Measurements from ENCODE around the gene SLC17A8. TPM values are rescaled to one million over a fixed set of nuclear protein-coding genes. Genes with fewer than 3 reads are reported as not detected.

The SLC17A8 gene
- total and polyA plus RNA-seq, 12 donors, result 0.09 to 0.85 (median 0.41) TPM; not detected in 4

- WGBS, 4 donors, result 83 to 96% (median 90%) methylated on average over 1 of the region's 1 CpG
- Histone ChIP-seq H3K27me3 (no peaks in the 10 kb centered on the region), H3K4me1 (replicated peaks in 1 of 2) (no peaks in the 10 kb centered on the region), H3K9me3 (replicated peaks in 1 of 3) (no peaks in the 10 kb centered on the region), H3K4me3 (no peak overlapping the region), H3K27ac (no peak overlapping the region), H3K36me3 (replicated peaks in 1 of 2) (no peaks in the 10 kb centered on the region)
- intact Hi-C loops (cut with DNase I), result no loop called here
- TF ChIP-seq CTCF (IDR thresholded peaks at IDR 0.05) (no peak), POLR2A (IDR thresholded peaks at IDR 0.05) (no peak)
- DNase-seq, result no peak
Observed at GRCh38 chr12:100368066-100368465, 11.2 kb downstream of the SLC17A8 start.

GRCh38 chr12:100371146-100371545, 14.3 kb downstream of the SLC17A8 start:
- no peak overlapping the region for H3K27ac ChIP-seq
- no peaks in the 10 kb centered on the region for H3K9me3 ChIP-seq (replicated peaks in 1 of 3)
- H3K4me1 ChIP-seq (replicated peaks in 1 of 2), result no peaks in the 10 kb centered on the region
- H3K4me3 ChIP-seq, result no peak overlapping the region
- no peak for DNase-seq
- no peak for TF ChIP-seq CTCF (IDR thresholded peaks at IDR 0.05)
- no peak for TF ChIP-seq POLR2A (IDR thresholded peaks at IDR 0.05)
- H3K27me3 ChIP-seq, result no peaks in the 10 kb centered on the region
- 78 to 90% (median 84%) methylated on average over 6 of the region's 6 CpGs for WGBS, 4 donors
- H3K36me3 ChIP-seq (replicated peaks in 1 of 2), result no peaks in the 10 kb centered on the region
- intact Hi-C loops (cut with DNase I), result no loop called here

GRCh38 chr12:100372853-100373640, 16.2 kb downstream of the SLC17A8 start:
- H3K36me3 ChIP-seq (replicated peaks in 1 of 2), result no peaks in the 10 kb centered on the region
- intact Hi-C loops (cut with DNase I), result no loop called here
- no peak overlapping the region for H3K27ac ChIP-seq
- TF ChIP-seq POLR2A (IDR thresholded peaks at IDR 0.05), result no peak
- no peak for TF ChIP-seq CTCF (IDR thresholded peaks at IDR 0.05)
- H3K4me3 ChIP-seq, result no peak overlapping the region
- 55 to 64% (median 58%) methylated on average over 11 of the region's 11 CpGs for WGBS, 4 donors
- no peaks in the 10 kb centered on the region for H3K27me3 ChIP-seq
- H3K4me1 ChIP-seq (replicated peaks in 1 of 2), result no peaks in the 10 kb centered on the region
- H3K9me3 ChIP-seq (replicated peaks in 1 of 3), result no peaks in the 10 kb centered on the region
- no peak for DNase-seq

GRCh38 chr12:100375038-100375735, 18.3 kb downstream of the SLC17A8 start:
- Histone ChIP-seq H3K36me3 (replicated peaks in 1 of 2) (no peaks in the 10 kb centered on the region), H3K27ac (no peak overlapping the region), H3K4me3 (no peak overlapping the region), H3K27me3 (no peaks in the 10 kb centered on the region), H3K9me3 (replicated peaks in 1 of 3) (no peaks in the 10 kb centered on the region), H3K4me1 (replicated peaks in 1 of 2) (no peaks in the 10 kb centered on the region)
- intact Hi-C loops (cut with DNase I), result no loop called here
- DNase-seq, result peak in 6 of 7 donors; percentile 25 to 79 (median 42)
- TF ChIP-seq POLR2A (IDR thresholded peaks at IDR 0.05), result no peak
- no peak for TF ChIP-seq CTCF (IDR thresholded peaks at IDR 0.05)
- 67 to 77% (median 72%) methylated on average over 9 to 12 of the region's 12 CpGs for WGBS, 4 donors
